Measurements from ENCODE around the gene BEGAIN. TPM values are rescaled to one million over a fixed set of nuclear protein-coding genes. Genes with fewer than 3 reads are reported as not detected.

The BEGAIN gene
- total and polyA plus RNA-seq, 2 donors from 2014 or later, result 0.52 to 1.4 TPM

DNA sequence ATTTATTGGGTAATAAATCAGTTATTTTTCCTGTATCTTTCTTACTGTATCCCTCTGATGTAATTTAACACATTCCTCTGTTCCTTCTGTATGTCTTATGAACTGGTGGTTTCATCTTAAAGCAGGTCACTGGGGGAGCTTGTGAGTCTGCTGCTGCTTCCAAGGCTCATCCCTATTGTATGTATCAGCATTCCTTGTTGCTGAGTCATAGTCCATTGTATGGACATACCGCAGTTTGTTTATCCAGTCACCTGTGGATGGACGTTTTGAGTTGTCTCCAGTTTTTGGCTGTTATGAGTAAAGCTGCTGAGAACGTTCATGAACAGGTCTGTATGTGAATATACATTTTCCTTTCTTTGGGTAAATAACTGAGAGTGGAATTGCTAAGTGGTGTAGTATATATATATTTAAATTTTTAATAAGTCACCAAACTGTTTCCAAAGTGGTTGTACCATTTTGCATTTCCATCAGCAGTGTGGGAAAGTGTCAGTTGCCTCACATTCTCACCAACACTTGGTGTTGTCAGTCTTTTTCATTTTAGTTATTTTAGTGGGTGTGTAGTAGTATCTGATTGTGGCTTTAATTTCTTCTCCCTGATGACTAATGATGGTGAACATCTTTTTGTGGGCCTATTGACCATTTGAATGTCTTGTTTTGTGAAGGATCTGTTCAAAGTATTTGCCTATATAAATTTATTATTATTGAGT lies 82.7 kb downstream of the BEGAIN start:
- peaks cover 0 to 3% (median 3%) of the 10 kb centered on the region in 3 donors for H3K9me3 ChIP-seq (ENCODE audit: control insufficient read depth in 2 of 3, insufficient read depth in 1 of 3, low read length in 3 of 3)
- TF ChIP-seq, protein P1, sequence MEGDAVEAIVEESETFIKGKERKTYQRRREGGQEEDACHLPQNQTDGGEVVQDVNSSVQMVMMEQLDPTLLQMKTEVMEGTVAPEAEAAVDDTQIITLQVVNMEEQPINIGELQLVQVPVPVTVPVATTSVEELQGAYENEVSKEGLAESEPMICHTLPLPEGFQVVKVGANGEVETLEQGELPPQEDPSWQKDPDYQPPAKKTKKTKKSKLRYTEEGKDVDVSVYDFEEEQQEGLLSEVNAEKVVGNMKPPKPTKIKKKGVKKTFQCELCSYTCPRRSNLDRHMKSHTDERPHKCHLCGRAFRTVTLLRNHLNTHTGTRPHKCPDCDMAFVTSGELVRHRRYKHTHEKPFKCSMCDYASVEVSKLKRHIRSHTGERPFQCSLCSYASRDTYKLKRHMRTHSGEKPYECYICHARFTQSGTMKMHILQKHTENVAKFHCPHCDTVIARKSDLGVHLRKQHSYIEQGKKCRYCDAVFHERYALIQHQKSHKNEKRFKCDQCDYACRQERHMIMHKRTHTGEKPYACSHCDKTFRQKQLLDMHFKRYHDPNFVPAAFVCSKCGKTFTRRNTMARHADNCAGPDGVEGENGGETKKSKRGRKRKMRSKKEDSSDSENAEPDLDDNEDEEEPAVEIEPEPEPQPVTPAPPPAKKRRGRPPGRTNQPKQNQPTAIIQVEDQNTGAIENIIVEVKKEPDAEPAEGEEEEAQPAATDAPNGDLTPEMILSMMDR (IDR thresholded peaks at IDR 0.05; ENCODE audit: borderline replicate concordance, extremely low read depth, insufficient read depth), result no peak
- no peaks in the 10 kb centered on the region for H3K36me3 ChIP-seq (ENCODE audit: control insufficient read depth in 2 of 3, insufficient read depth in 3 of 3, low read length in 3 of 3)
- H3K4me1 ChIP-seq (ENCODE audit: control insufficient read depth in 2 of 3, insufficient read depth in 2 of 3, low read depth in 1 of 3, low read length in 3 of 3), result no peaks in the 10 kb centered on the region
- no peak overlapping the region for H3K9ac ChIP-seq (ENCODE audit: low read length in 3 of 3)
- DNase-seq, result no peak
- no peak overlapping the region for H3K4me3 ChIP-seq (ENCODE audit: low read length in 3 of 3)
- no peaks in the 10 kb centered on the region for H3K27me3 ChIP-seq (ENCODE audit: control insufficient read depth, insufficient read depth, low read length)
- no peak for FAIRE-seq
- no peak overlapping the region for H3K27ac ChIP-seq (ENCODE audit: low read depth in 2 of 2, low read length in 2 of 2)
- intact Hi-C loops (cut with DNase I), result no loop called here

DNA sequence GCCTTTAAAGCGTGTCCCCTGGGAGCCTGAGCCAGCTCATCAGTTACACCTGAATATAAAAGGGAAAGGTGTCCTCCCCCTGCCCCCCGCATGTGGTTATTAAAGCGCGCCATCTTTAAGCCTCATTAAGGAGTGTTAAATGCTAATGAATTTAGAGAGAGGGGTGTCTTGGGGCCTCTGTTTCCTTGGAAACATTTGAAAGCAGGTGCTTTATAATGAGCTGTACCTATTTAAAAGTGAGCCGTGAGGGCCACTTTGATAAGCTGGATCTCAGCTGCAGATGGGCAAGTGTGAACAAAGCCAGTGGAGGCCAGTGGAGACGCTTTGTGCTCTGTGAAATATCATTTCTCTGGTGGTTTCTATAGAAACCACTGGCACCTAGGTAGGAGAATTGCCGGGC lies 84.0 kb downstream of the BEGAIN start:
- TF ChIP-seq, protein P1 (IDR thresholded peaks at IDR 0.05; ENCODE audit: borderline replicate concordance, extremely low read depth, insufficient read depth), result no peak
- no peak for DNase-seq
- no peak overlapping the region for H3K9ac ChIP-seq (ENCODE audit: low read length in 3 of 3)
- FAIRE-seq, result no peak
- no peak overlapping the region for H3K4me3 ChIP-seq (ENCODE audit: low read length in 3 of 3)
- H3K27me3 ChIP-seq (ENCODE audit: control insufficient read depth, insufficient read depth, low read length), result no peaks in the 10 kb centered on the region
- no peaks in the 10 kb centered on the region for H3K4me1 ChIP-seq (ENCODE audit: control insufficient read depth in 2 of 3, insufficient read depth in 2 of 3, low read depth in 1 of 3, low read length in 3 of 3)
- peaks cover 0 to 3% (median 3%) of the 10 kb centered on the region in 3 donors for H3K9me3 ChIP-seq (ENCODE audit: control insufficient read depth in 2 of 3, insufficient read depth in 1 of 3, low read length in 3 of 3)
- no peaks in the 10 kb centered on the region for H3K36me3 ChIP-seq (ENCODE audit: control insufficient read depth in 2 of 3, insufficient read depth in 3 of 3, low read length in 3 of 3)
- intact Hi-C loops (cut with DNase I), result no loop called here
- H3K27ac ChIP-seq (ENCODE audit: low read depth in 2 of 2, low read length in 2 of 2), result no peak overlapping the region

DNA sequence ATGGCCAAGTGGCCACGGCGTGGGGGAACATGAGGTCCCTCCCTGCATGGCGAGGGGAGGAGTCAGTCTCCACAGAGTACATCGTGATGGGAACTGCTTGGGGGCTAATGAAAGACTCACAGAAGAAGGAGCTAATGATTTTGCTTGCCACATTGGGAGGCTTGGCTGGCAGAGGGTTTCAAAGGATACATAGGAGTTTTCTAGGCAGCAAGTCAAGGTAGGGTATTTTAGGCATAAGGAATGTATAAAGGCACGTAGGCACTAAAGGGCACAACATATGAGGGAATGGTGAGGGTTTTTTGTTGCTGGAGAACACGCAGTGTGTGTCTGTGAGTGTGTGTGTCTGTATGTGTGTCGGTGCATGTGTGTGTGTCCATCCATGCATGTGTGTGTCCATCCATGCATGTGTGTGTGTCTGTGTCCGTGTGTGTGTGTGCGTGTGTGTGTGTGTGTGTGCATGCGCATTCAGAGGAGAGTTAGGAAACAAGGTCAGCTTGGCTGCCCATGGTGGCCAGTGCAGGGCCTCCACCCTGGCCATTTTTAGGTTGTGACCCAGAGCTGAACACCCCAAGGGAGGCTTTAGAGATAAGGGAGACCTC lies 84.5 kb downstream of the BEGAIN start:
- H3K4me1 ChIP-seq (ENCODE audit: control insufficient read depth in 2 of 3, insufficient read depth in 2 of 3, low read depth in 1 of 3, low read length in 3 of 3), result no peaks in the 10 kb centered on the region
- intact Hi-C loops (cut with DNase I), result no loop called here
- no peaks in the 10 kb centered on the region for H3K27me3 ChIP-seq (ENCODE audit: control insufficient read depth, insufficient read depth, low read length)
- no peak overlapping the region for H3K4me3 ChIP-seq (ENCODE audit: low read length in 3 of 3)
- no peak overlapping the region for H3K9ac ChIP-seq (ENCODE audit: low read length in 3 of 3)
- TF ChIP-seq, protein P1 (IDR thresholded peaks at IDR 0.05; ENCODE audit: borderline replicate concordance, extremely low read depth, insufficient read depth), result no peak
- H3K9me3 ChIP-seq (ENCODE audit: control insufficient read depth in 2 of 3, insufficient read depth in 1 of 3, low read length in 3 of 3), result peaks cover 0 to 3% (median 3%) of the 10 kb centered on the region in 3 donors
- DNase-seq (no peak), FAIRE-seq (no peak)
- no peaks in the 10 kb centered on the region for H3K36me3 ChIP-seq (ENCODE audit: control insufficient read depth in 2 of 3, insufficient read depth in 3 of 3, low read length in 3 of 3)
- H3K27ac ChIP-seq (ENCODE audit: low read depth in 2 of 2, low read length in 2 of 2), result no peak overlapping the region

Data from kidney (tissue), 14 donors.